HCT116 (cell line): Measurements from ENCODE around the gene EPS15. TPM values are rescaled to one million over a fixed set of nuclear protein-coding genes. Genes with fewer than 3 reads are reported as not detected.

Experiments used
- ATAC-seq: fragments of 200-7000 bp; cut with Tn5 transposase; 2 replicates; pipeline ENCODE4 v1.9.1; 2020; ENCODE audit warnings: mild to moderate bottlenecking, moderate library complexity
- BruUV-seq: library from RNA; stranded (reverse); fragments of 400-500 nt; replicated peaks from 2 replicates; lab custom pipeline; 2021; lab: Mats Ljungman, UMichigan
- CTCF ChIA-PET: fragments of 300-600 bp; sonication (Branson Sonifier 250); formaldehyde crosslinking; loops from one replicate; lab custom pipeline; 2021; ENCODE audit warnings: antibody characterized with exemption; lab: Charles Lee
- POLR2A ChIA-PET: fragments of 300-600, 350-600 bp; sonication (Branson Sonifier 250); formaldehyde crosslinking; loops from one replicate; lab custom pipeline; 2021; ENCODE audit warnings: antibody characterized with exemption; lab: Charles Lee
- RAD21 ChIA-PET, 2 experiments: fragments of 300-600 bp; sonication (Branson Sonifier 250); formaldehyde crosslinking; loops; one replicate each; lab custom pipeline; 2023; ENCODE audit warnings: low total read pairs in 2 of 2; ENCODE audit not compliant: uncharacterized antibody in 2 of 2, unreplicated experiment in 2 of 2, low non-redundant PET in 1 of 2; lab: Charles Lee
- DNase-seq: peaks from one replicate; pipeline ENCODE4 v3.0.0-alpha.2; 2010; ENCODE audit warnings: low read depth, low spot score
- H2AFZ ChIP-seq: fragments of 200-600 bp; shearing (Covaris generic), sonication (generic); 2 replicates; pipeline ENCODE4 v1.6.1; 2017; ENCODE audit warnings: low read depth, mixed run types, mixed read lengths, antibody characterized with exemption, low read length; ENCODE audit not compliant: poor library complexity, severe bottlenecking
- H3K27ac ChIP-seq: 2 replicates; pipeline ENCODE4 v1.5.1; 2012; ENCODE audit warnings: low read depth, low read length
- H3K27me3 ChIP-seq: fragments of 200-600 bp; sonication (generic); 2 replicates; pipeline ENCODE4 v1.6.1; 2016; ENCODE audit warnings: mixed run types, low read length, mixed read lengths; ENCODE audit not compliant: insufficient read depth
- H3K36me3 ChIP-seq, 2 experiments: fragments of 200-500 bp in 1 of 2; fragments of 200-600 bp in 1 of 2; sonication (Bioruptor generic) in 1 of 2; sonication (generic) in 1 of 2; 2 replicates each; pipeline versions ENCODE4 v1.5.1 to v1.6.1; 2014 to 2016; ENCODE audit warnings: low read length in 2 of 2, inconsistent platforms in 1 of 2, mixed read lengths in 1 of 2, mixed run types in 1 of 2; ENCODE audit not compliant: insufficient read depth in 2 of 2, control insufficient read depth in 1 of 2
- H3K4me1 ChIP-seq, 2 experiments: fragments of 200-600 bp in 1 of 2; sonication (generic) in 1 of 2; 2 replicates each; pipeline versions ENCODE4 v1.5.1 to v1.6.1; 2012 to 2017; ENCODE audit warnings: low read length in 2 of 2, inconsistent platforms in 1 of 2, mild to moderate bottlenecking in 1 of 2, mixed read lengths in 1 of 2, mixed run types in 1 of 2, moderate library complexity in 1 of 2; ENCODE audit not compliant: insufficient read depth in 2 of 2, control insufficient read depth in 1 of 2
- H3K4me2 ChIP-seq: fragments of 200-600 bp; sonication (generic); 2 replicates; pipeline ENCODE4 v1.6.1; 2017; ENCODE audit warnings: mixed run types, low read length, mixed read lengths
- H3K4me3 ChIP-seq, 2 experiments: fragments of 200-600 bp in 1 of 2; sonication (generic) in 1 of 2; replicated peaks in 1 of 2; 2 replicates each; pipeline ENCODE4 v1.5.1; 2011 to 2016; ENCODE audit warnings: low read length in 2 of 2, control low read depth in 1 of 2, low read depth in 1 of 2, mild to moderate bottlenecking in 1 of 2, mixed read lengths in 1 of 2, mixed run types in 1 of 2
- H3K79me2 ChIP-seq: fragments of 200-600 bp; sonication (generic); 2 replicates; pipeline ENCODE4 v1.6.1; 2017; ENCODE audit warnings: mild to moderate bottlenecking, mixed run types, low read length, moderate library complexity, mixed read lengths; ENCODE audit not compliant: insufficient read depth
- H3K9ac ChIP-seq: fragments of 200-600 bp; sonication (generic); 2 replicates; pipeline ENCODE4 v1.6.1; 2016; ENCODE audit warnings: low read length, mixed read lengths
- H3K9me2 ChIP-seq: fragments of 200-600 bp; sonication (generic), shearing (Covaris generic); 2 replicates; pipeline ENCODE4 v1.6.1; 2017; ENCODE audit warnings: mixed run types, mild to moderate bottlenecking, moderate library complexity; ENCODE audit not compliant: insufficient read depth
- H3K9me3 ChIP-seq, 2 experiments: fragments of 200-500 bp in 1 of 2; fragments of 200-600 bp in 1 of 2; sonication (Bioruptor generic) in 1 of 2; sonication (generic) in 1 of 2; 2 replicates each; pipeline ENCODE4 v1.6.1; 2014 to 2017; ENCODE audit warnings: low read length in 2 of 2, mixed read lengths in 2 of 2, inconsistent platforms in 1 of 2, low read depth in 1 of 2, mild to moderate bottlenecking in 1 of 2, mixed run types in 1 of 2, moderate library complexity in 1 of 2; ENCODE audit not compliant: control insufficient read depth in 1 of 2, insufficient read depth in 1 of 2
- H4K20me1 ChIP-seq: fragments of 200-600 bp; sonication (generic), shearing (Covaris generic); 2 replicates; pipeline ENCODE4 v1.6.1; 2017; ENCODE audit warnings: mixed run types, mild to moderate bottlenecking, moderate library complexity; ENCODE audit not compliant: insufficient read depth
- CBX3 ChIP-seq: IDR thresholded peaks from 2 replicates; pipeline ENCODE4 v1.6.1; 2012; ENCODE audit warnings: low read depth
- CEBPB ChIP-seq: IDR thresholded peaks from 2 replicates; pipeline ENCODE4 v1.6.1; 2012; ENCODE audit warnings: low read depth
- ELF1 ChIP-seq: IDR thresholded peaks from 2 replicates; pipeline ENCODE4 v1.6.1; 2012; ENCODE audit warnings: low read depth, borderline replicate concordance
- EZH2 ChIP-seq: fragments of 200-600 bp; sonication (generic); IDR thresholded peaks from 2 replicates; pipeline ENCODE4 v1.6.1; 2017; ENCODE audit warnings: antibody characterized with exemption, mixed run types
- EZH2phosphoT487 ChIP-seq: fragments of 200-600 bp; IDR thresholded peaks from 2 replicates; pipeline ENCODE4 v1.6.1; 2018; ENCODE audit warnings: antibody characterized with exemption, borderline replicate concordance
- FOSL1 ChIP-seq: IDR thresholded peaks from 2 replicates; pipeline ENCODE4 v1.6.1; 2012; ENCODE audit warnings: low read depth
- JUND ChIP-seq: IDR thresholded peaks from 2 replicates; pipeline ENCODE4 v1.6.1; 2012
- SIN3A ChIP-seq: IDR thresholded peaks from 2 replicates; pipeline ENCODE4 v1.6.1; 2012; ENCODE audit warnings: low read depth
- TCF7L2 ChIP-seq: IDR thresholded peaks from 2 replicates; pipeline ENCODE4 v1.7.0; 2011; ENCODE audit warnings: borderline replicate concordance, inconsistent platforms; ENCODE audit not compliant: insufficient read depth, insufficient read length; ENCODE audit errors: extremely low read depth
- YY1 ChIP-seq: IDR thresholded peaks from 2 replicates; pipeline ENCODE4 v1.6.1; 2011; ENCODE audit warnings: low read length, low read depth, moderate library complexity, mild to moderate bottlenecking; ENCODE audit not compliant: insufficient replicate concordance; ENCODE audit errors: extremely low read depth
- ZNF274 ChIP-seq: fragments of 200-500 bp; sonication (Bioruptor generic); IDR thresholded peaks from 2 replicates; pipeline ENCODE4 v1.6.1; 2014; ENCODE audit warnings: mild to moderate bottlenecking, low read depth, low read length, inconsistent platforms
- intact Hi-C: fragments of 100-400 bp; cut with micrococcal nuclease; formaldehyde crosslinking; loops from 2 replicates; pipeline ENCODE4 v1.10.0; 2022
- total RNA-seq: library from RNA; stranded (reverse); gene quantifications from one replicate; pipeline ENCODE4 v1.2.1, GENCODE V29; 2021; ENCODE audit not compliant: unreplicated experiment
- TF ChIP-seq, protein P1 (sequence below): IDR thresholded peaks from 2 replicates; pipeline ENCODE4 v1.6.1; 2012
- TF ChIP-seq, protein P2 (sequence below): IDR thresholded peaks from 2 replicates; pipeline ENCODE4 v1.6.1; 2012; ENCODE audit warnings: low read depth
- TF ChIP-seq, protein P3 (sequence below), 3 experiments: fragments of 200-600 bp in 1 of 3; sonication (generic) in 1 of 3; IDR thresholded peaks in 2 of 3; conservative IDR thresholded peaks in 1 of 3; 2 replicates each; pipeline ENCODE4 v1.5.1; 2012 to 2017; ENCODE audit warnings: low read depth in 2 of 3, low read length in 2 of 3, antibody characterized with exemption in 1 of 3, borderline replicate concordance in 1 of 3, control low read depth in 1 of 3, mild to moderate bottlenecking in 1 of 3, mixed read lengths in 1 of 3, mixed run types in 1 of 3, moderate library complexity in 1 of 3; ENCODE audit not compliant: insufficient read depth in 1 of 3

The EPS15 gene
- total RNA-seq, 1 experiment from 2014 or later = 41.2 TPM

DNA sequence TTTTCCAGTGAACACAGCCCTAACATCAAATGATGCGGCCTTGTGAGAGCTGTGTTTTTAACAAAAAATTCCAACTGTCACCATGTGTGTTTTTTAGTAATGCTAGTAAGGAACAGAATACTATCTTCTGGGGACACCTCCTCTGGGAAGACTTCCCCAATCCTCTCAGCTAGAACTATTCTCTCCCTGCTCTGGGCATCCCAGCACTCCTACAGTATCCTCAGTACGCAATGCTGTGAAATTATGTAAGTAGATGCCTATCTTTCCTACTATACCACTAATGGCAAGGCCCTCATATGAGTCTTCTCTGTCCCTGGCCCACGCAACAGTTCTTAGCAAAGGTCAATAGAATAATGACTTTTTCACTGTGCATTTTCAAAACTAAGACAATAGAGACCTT lies 169.2 kb downstream of the EPS15 start:
- ChIA-PET POLR2A (no interaction called here), RAD21 (no interaction called here), CTCF (no interaction called here)
- Histone ChIP-seq H3K9ac (no peak overlapping the region), H3K9me2 (no peaks in the 10 kb centered on the region), H2AFZ (no peak overlapping the region), H4K20me1 (no peaks in the 10 kb centered on the region), H3K27me3 (no peaks in the 10 kb centered on the region), H3K4me2 (no peak overlapping the region), H3K4me1 (peaks cover 0 to 5% of the 10 kb centered on the region in 2 experiments; a peak in 3 of 4 replicates), H3K9me3 (no peaks in the 10 kb centered on the region), H3K27ac (no peak overlapping the region), H3K4me3 (no peak overlapping the region), H3K36me3 (no peaks in the 10 kb centered on the region), H3K79me2 (no peaks in the 10 kb centered on the region)
- intact Hi-C loops = no loop called here
- DNase-seq = no peak
- TF ChIP-seq, protein P1, sequence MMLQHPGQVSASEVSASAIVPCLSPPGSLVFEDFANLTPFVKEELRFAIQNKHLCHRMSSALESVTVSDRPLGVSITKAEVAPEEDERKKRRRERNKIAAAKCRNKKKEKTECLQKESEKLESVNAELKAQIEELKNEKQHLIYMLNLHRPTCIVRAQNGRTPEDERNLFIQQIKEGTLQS = no peak
- TF ChIP-seq TCF7L2 (no peak), YY1 (no peak), ZNF274 (no peak), EZH2 (no peak), JUND (no peak), SIN3A (no peak), ELF1 (no peak), CBX3 (no peak)
- BruUV-seq = no TSS peak
- no peak for ATAC-seq

DNA sequence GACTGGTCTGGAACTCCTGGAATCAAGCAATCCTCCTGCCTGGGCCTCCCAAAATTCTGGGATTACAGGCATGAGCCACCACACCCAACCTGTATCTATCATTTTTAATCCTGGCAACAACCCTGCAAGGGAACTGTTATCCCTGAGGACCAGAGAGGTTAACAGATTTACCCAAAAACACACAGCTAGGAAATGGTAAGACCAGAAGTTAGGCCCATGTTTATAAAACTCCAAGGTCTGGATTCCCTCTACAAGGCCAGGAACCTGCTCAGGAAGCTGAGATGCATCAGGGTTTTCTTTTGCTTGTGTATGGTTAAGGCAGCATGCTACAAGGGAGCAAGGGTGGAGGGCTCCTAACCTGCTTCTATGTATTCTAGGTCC lies 170.9 kb downstream of the EPS15 start:
- Histone ChIP-seq H3K79me2 (no peaks in the 10 kb centered on the region), H2AFZ (no peak overlapping the region), H4K20me1 (no peaks in the 10 kb centered on the region), H3K27me3 (no peaks in the 10 kb centered on the region), H3K9ac (no peak overlapping the region), H3K9me2 (no peaks in the 10 kb centered on the region), H3K27ac (no peak overlapping the region), H3K4me2 (no peak overlapping the region), H3K9me3 (no peaks in the 10 kb centered on the region), H3K36me3 (no peaks in the 10 kb centered on the region), H3K4me1 (peaks cover 0 to 16% of the 10 kb centered on the region in 2 experiments; a peak in 3 of 4 replicates), H3K4me3 (no peak overlapping the region)
- no TSS peak for BruUV-seq
- ChIA-PET POLR2A (no interaction called here), RAD21 (no interaction called here), CTCF (no interaction called here)
- intact Hi-C loops = no loop called here
- DNase-seq (no peak), ATAC-seq (no peak)
- TF ChIP-seq CEBPB (no peak), EZH2 (no peak), FOSL1 (no peak), ELF1 (no peak), EZH2phosphoT487 (no peak), YY1 (no peak)
- TF ChIP-seq, protein P2, sequence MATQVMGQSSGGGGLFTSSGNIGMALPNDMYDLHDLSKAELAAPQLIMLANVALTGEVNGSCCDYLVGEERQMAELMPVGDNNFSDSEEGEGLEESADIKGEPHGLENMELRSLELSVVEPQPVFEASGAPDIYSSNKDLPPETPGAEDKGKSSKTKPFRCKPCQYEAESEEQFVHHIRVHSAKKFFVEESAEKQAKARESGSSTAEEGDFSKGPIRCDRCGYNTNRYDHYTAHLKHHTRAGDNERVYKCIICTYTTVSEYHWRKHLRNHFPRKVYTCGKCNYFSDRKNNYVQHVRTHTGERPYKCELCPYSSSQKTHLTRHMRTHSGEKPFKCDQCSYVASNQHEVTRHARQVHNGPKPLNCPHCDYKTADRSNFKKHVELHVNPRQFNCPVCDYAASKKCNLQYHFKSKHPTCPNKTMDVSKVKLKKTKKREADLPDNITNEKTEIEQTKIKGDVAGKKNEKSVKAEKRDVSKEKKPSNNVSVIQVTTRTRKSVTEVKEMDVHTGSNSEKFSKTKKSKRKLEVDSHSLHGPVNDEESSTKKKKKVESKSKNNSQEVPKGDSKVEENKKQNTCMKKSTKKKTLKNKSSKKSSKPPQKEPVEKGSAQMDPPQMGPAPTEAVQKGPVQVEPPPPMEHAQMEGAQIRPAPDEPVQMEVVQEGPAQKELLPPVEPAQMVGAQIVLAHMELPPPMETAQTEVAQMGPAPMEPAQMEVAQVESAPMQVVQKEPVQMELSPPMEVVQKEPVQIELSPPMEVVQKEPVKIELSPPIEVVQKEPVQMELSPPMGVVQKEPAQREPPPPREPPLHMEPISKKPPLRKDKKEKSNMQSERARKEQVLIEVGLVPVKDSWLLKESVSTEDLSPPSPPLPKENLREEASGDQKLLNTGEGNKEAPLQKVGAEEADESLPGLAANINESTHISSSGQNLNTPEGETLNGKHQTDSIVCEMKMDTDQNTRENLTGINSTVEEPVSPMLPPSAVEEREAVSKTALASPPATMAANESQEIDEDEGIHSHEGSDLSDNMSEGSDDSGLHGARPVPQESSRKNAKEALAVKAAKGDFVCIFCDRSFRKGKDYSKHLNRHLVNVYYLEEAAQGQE = no peak
- TF ChIP-seq, protein P3, sequence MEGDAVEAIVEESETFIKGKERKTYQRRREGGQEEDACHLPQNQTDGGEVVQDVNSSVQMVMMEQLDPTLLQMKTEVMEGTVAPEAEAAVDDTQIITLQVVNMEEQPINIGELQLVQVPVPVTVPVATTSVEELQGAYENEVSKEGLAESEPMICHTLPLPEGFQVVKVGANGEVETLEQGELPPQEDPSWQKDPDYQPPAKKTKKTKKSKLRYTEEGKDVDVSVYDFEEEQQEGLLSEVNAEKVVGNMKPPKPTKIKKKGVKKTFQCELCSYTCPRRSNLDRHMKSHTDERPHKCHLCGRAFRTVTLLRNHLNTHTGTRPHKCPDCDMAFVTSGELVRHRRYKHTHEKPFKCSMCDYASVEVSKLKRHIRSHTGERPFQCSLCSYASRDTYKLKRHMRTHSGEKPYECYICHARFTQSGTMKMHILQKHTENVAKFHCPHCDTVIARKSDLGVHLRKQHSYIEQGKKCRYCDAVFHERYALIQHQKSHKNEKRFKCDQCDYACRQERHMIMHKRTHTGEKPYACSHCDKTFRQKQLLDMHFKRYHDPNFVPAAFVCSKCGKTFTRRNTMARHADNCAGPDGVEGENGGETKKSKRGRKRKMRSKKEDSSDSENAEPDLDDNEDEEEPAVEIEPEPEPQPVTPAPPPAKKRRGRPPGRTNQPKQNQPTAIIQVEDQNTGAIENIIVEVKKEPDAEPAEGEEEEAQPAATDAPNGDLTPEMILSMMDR (IDR thresholded peaks at IDR 0.05 in 2 of 3, conservative IDR thresholded peaks at IDR 0.05 in 1 of 3; ENCODE audit: borderline replicate concordance in 1 of 3, insufficient read depth in 1 of 3, low read depth in 2 of 3, low read length in 2 of 3) = no peak
